ENCODE results near the gene KIF20B.
"Not testable (repeated sequence)": the region's sequence is repeated elsewhere in the genome, so short reads cannot be mapped to it uniquely, and the experiment has no call there.

KIF20B gene

GRCh38 chr10:89685936-89686335, 15.5 kb upstream of the KIF20B start:
- no peak for DNase-seq

DNA sequence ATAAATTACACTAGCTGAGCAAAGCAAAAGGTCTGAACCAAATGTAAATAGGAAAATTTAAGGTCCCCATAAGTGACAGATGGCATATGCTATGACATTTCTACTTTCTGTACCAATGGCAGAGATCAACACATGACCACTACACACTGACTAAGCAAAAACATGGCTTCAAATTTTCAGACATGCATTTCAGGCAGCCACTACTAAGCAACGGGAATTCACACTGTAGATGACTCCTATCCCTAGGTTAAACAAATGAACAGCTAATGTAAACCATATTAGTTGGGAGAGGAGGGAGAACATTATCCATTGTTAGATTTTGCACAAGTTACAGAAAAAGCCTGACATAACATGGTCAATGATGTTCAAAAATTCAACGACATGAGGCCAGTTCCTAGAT, 11.4 kb upstream of the KIF20B start:
- no peak for DNase-seq

DNA sequence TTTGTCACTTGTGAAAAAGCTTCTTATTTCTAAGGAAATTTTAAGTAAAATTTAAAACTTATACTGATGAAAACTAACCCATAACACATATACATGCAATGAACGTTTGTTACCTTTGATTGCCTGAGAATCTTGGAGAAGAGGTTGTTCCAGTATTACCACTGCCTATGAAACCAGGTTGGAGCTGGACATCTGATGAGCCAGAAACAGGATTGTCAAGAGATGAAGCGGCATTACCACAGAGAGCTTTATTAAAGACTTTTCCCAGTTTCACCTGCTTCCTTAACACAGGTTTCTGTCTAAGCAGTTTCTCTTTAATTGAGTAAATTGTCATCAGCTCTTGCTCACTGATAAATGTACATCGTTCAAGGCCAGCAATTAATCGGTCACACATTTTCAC, 9.0 kb upstream of the KIF20B start:
- no peak for DNase-seq

DNA sequence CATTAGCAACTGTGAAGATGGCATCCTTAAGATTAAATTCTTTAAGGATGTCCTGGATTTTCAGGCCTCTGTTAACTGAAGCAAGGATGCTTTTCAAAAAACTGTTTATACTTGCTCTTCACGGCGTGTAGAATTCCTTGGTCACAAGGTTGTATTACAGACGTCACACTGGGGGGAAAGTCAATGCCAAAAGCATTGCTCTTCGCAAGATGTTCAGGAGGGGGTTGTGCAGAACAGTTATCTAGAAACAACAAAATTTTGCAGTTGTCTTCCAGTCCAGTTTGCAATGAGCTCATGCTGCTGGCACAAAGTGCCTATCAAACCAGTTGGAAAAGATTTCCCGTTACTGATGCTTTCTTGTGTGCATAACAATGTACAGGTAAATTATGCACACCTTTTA, 8.2 kb upstream of the KIF20B start:
- DNase-seq, result no peak

- DNase-seq, result no peak
Observed at GRCh38 chr10:89695307-89695706, 6.1 kb upstream of the KIF20B start.

- no peak for DNase-seq
Observed at GRCh38 chr10:89697946-89698345, 3.4 kb upstream of the KIF20B start.

DNA sequence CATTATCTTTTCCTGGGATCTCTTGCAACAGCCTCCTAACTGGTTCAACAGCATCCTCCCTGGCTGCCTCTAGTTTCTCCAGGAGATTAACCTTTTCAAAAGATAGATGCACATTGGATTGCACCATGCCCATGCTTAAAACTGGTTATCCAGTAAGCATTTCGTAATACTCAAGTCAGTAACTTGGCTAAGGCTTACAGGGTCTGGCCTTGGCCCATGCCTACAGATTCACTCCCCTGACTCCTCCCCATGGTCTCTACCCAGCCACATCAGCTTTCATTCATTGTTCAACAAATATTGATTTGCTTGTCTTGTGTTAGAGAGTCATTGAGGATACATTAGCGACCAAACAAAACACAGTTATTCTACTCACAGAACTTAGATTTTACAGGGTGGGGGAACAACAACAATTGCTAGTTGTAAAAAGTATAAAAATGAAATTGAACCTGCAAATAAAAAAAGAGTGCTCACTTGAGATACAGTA, 1.8 kb upstream of the KIF20B start:
- no peak for DNase-seq

DNA sequence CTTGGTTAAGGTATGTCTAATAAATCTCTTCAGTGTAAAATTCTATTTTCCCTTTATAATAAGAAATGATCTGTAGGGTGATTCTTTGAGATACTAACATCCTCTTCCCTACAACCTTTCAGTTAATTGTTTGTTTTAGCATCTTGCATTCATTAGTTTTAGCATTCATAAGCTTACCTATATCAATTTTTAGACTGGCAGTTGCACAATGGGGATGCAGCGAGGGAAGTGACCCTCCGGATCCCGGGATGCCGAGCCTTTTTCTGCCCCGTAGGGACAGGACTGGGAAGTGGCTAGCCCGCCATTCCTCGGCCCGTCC, 508 bp upstream of the KIF20B start:
- DNase-seq, result no peak

GRCh38 chr10:89702121-89702480, 711 bp downstream of the KIF20B start:
- DNase-seq, result no peak

- no peak for DNase-seq
Observed at GRCh38 chr10:89705466-89705865, 4.1 kb downstream of the KIF20B start.

DNA sequence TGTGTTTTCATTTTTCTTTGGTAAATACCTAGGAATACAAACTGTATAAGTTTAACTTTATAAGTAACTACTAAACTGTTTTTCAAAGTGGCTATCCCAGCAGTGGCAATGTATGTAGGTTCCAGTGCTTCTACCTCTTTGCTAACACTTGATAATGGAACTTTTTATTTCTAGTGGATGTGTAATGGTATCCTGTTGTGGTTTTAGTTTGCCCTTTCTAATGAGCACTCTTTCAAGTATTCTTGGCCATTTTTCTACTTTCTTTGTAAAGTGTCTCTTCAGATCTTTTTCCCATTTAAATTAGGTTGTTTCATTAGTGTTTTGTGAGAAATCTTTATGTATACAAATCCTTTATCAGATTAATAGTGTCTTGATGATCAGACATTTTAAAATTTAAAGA, 4.6 kb downstream of the KIF20B start:
- no peak for DNase-seq

DNA sequence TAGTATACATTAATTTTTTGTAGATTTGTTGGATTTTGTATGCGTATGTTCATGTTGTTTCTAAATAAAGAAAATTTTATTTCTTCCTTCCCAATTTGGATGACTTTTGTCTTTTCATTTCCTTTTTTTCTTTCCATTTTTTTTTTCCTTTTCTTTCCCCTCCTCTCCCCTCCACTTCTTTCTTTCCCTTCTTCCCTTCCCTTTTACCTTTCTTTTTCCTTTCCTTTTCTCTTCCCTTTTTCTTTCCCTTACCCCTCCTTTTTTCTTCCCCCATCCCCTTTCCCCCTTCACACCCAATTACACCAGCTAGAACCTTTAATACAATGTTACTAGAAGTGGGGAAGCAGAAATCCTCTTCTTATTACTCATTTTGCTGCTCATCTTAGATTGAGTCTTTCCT, 6.0 kb downstream of the KIF20B start:
- DNase-seq, result no peak

- no peak for DNase-seq
Observed at GRCh38 chr10:89710753-89711152, 9.4 kb downstream of the KIF20B start.

DNA sequence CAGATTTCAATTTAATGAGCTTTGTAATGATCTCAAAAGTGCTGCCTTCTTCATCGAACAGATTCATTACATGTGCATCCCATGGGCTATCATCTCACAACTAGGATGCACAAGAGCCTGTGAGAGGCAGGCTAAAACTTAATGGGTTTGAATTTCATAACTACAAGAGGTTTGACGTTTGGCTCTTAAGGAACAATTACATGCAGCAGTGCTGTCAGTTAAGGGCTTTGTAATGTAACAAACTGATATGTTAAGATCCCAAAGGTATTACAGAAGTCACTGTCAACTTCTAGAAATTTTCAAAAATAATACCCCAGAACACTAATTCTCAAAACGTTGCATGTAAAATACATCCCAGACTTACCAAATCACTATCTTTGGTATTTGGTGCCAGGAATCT, 33.2 kb downstream of the KIF20B start:
- DNase-seq, result no peak

DNA sequence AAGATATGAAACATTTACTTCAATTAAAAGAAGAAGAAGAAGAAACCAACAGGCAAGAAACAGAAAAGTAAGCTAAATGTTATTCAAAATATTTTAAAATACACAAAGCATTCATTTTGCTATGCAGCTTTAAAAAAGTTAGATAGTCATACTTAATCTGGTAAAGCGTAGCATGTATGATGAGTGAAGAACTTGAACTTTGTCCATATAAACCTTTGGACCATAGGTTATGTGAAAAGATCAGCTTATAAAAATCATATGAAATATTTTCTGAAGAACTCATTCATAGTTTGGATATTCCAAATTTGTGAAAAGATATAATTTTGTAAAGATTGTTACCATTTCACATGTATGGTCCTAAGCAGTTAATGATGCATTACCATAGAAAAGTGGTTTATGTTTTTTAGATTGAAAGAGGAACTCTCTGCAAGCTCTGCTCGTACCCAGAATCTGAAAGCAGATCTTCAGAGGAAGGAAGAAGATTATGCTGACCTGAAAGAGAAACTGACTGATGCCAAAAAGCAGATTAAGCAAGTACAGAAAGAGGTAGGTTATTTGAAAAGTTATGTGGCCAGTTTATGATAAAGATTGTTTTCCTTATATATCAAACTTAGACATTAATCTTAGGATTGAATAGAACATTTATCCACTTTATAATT, 37.3 kb downstream of the KIF20B start:
- DNase-seq, result no peak

GRCh38 chr10:89741126-89741762, 39.9 kb downstream of the KIF20B start:
- DNase-seq, result no peak

- no peak for DNase-seq
Observed at GRCh38 chr10:89744026-89744425, 42.6 kb downstream of the KIF20B start.

DNA sequence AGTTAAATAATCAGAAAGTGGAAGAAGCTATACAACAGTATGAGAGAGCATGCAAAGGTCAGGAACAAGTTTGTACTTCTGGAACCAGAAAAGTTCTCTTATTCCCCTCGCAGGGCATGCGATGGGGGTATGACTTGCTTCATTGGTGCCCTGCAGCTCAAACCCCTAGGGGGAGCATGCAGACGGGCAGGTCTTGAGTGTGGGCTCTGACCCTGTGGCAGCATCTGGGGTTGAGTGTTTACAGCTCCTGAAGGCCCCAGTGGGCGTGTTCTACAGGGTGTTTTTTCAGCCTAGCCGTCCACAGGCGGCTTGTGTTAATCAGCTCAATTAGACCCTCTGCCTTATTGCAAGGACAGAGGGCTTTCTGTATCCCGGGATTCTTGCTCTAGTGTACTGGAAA, 44.5 kb downstream of the KIF20B start:
- no peak for DNase-seq

DNA sequence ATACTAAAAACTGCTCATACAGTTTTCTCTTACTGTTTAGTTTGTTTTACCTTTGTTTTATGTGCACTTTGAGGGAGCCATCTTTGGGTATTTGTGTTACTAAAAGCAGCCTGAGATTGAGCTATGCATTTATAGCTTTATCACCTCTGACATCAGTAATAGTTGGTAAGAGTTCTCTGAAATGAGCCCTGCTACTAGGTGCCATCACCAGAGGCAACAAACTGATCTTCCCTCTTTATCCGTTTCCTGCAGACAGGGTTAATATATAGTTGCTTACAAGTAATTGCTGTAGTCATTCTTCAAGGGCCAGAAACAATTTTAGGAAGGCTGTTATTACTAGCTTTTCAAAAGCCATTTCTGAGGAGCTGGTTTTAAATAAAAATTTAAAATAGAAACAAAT, 49.1 kb downstream of the KIF20B start:
- no peak for DNase-seq

DNA sequence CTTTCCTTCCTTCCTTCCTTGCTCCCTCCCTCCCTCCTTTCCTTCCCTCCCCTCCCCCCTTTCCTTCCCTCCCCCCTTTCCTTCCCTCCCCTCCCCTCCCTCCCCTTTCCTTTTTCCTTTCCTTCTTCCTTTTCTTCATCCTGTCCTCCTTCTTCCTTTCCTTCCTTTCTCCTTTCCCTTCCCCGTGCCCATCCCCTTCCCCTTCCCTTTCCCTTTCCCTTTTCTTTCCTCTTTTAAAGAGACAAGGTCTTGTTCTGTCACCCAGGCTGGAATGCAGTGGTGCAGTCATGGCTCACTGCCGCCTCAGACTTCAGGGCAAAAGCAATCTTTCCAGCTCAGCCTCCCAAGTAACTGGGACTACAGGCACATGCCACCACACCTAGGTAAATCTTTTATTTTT, 54.0 kb downstream of the KIF20B start:
- no peak for DNase-seq

GRCh38 chr10:89759531-89759930, 58.1 kb downstream of the KIF20B start:
- DNase-seq, result no peak

DNA sequence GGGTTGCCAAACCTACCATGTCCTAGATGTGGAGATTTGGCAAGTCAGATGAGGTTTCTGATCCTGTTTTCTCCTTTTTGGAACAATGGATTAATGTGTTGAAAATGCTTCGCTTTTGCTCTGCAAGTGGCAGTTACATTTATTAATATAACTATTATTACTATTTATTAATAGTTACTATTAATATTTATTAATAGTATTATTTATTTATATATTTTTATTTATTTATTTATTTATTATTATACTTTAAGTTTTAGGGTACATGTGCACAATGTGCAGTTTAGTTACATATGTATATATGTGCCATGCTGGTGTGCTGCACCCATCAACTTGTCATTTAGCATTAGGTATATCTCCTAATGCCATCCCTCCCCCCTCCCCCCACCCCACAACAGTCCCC, 62.3 kb downstream of the KIF20B start:
- DNase-seq, result not testable (repeated sequence)

DNA sequence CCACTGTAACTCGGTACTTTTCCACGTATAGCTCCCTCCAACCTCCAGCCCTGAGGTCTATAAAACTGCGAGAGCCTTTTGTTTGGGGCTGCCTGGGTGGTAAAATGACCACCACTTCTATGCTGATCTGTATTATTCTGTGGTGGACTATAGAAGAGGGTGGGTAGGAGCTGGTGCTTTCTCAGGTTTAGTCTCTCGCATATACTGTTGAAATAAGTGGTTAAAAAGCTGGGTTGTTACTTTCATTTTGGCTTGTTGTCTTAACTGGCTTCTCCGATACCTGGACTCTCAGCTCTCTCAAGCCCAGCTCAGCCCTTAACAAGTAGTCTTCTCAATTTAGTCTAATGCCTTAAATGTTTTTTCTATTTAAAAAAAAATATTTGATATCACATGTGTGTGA, 70.3 kb downstream of the KIF20B start:
- DNase-seq, result no peak

DNA sequence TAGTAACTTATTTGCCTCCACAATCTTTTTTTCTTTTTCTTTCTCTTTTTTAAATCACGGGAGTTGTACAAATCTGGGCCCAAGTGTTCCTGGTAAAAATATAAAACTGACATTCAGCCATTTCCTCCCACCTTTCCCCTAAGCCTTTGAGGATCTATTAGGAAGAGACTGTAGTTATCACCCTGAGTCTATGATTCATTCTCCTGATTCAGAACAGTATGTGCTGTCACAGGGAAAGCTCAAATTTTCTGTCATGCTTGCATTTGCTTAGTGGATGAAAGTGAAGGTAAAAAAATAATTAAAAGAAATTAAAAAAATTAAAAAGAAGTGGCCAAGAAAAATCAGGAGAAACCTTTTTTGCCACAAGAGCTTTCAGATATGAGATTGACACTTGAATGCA, 71.7 kb downstream of the KIF20B start:
- DNase-seq, result no peak

GRCh38 chr10:89776665-89777064, 75.3 kb downstream of the KIF20B start:
- DNase-seq, result no peak

Measured in NCI-H2107 (cell line).